ENCODE measurements around the gene STK33. TPM values are rescaled to one million over a fixed set of nuclear protein-coding genes. Genes with fewer than 3 reads are reported as not detected.

Gene STK33
- total RNA-seq, 1 experiment from 2014 or later = 1.8 TPM

DNA sequence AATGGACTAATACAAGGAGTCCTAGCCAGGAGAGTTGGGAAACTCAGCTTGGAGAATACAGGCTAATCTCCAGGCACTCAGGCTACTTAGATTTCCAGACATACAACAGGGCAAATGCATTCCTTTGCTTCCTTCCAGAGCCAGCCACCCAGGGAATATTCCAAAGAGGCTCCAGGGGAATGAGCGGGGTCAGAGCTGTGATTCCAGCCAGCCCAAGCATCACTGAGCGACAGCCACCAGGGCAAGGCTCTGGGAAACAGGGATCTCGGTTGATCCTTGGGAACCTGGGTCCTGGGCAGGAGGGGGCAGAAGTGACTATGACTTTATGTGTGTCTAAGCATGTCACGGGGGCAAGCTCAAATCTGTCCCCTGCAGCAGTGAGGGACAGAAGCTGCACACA, 218.1 kb downstream of the STK33 start:
- H3K9me3 ChIP-seq = no peaks in the 10 kb centered on the region
- no peak overlapping the region for H3K4me3 ChIP-seq
- H3K27me3 ChIP-seq = no peaks in the 10 kb centered on the region
- H3K36me3 ChIP-seq = no peaks in the 10 kb centered on the region
- no peak for DNase-seq

- H3K27me3 ChIP-seq = no peaks in the 10 kb centered on the region
- H3K9me3 ChIP-seq = no peaks in the 10 kb centered on the region
- H3K36me3 ChIP-seq = no peaks in the 10 kb centered on the region
- DNase-seq = no peak
- H3K4me3 ChIP-seq = no peak overlapping the region
These were observed 218.6 kb downstream of the STK33 start for GRCh38 chr11:8375460-8375859.

- Histone ChIP-seq H3K27me3 (no peaks in the 10 kb centered on the region), H3K4me3 (no peak overlapping the region), H3K9me3 (no peaks in the 10 kb centered on the region), H3K36me3 (no peaks in the 10 kb centered on the region)
- DNase-seq = no peak
These were observed 219.3 kb downstream of the STK33 start for GRCh38 chr11:8374716-8375115.

DNA sequence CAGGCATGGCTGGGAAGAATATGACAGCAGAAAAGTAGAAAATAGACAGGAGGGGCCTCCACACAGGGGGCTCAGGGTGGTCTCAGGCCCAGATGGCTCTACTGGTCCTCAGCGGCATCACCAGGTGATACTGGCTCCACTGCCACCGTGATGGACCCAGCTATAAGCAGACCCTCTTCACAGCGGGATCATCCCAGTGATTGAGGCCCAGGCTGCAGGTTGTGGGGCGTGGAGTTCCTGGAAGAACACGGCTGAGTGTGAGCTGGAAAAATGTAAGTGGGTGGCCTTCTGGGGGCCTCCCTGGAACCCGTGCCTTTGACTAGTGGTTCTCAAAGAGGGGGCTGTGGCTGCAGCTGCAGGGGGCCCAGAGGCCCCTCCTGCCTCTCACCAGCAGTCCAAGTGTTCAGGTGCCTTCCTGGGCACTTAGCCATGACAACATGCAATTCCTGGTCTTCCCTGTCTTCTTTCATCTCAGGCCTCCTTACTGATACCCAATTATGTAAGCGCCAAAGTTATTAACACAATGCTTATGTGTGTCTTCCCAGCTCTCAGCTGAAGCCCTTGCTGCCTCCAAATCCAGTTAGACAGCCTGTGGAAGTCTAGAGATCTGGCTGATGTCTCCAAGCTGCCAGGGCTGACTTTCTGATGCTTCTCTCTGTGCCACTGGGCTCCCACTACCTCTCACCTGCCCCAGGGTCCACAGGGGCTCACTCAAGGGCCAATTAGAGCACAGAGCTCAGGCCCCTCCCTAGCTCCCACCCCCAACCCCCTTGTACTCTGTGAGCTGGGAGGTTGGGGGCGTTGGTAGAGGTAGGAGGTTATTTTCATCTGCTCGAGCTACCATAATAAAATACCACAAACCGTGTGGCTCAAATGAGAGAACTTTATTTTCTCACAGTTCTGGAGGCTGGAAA, 220.3 kb downstream of the STK33 start:
- DNase-seq = no peak
- H3K4me3 ChIP-seq = no peak overlapping the region
- no peaks in the 10 kb centered on the region for H3K9me3 ChIP-seq
- no peaks in the 10 kb centered on the region for H3K36me3 ChIP-seq
- no peaks in the 10 kb centered on the region for H3K27me3 ChIP-seq

DNA sequence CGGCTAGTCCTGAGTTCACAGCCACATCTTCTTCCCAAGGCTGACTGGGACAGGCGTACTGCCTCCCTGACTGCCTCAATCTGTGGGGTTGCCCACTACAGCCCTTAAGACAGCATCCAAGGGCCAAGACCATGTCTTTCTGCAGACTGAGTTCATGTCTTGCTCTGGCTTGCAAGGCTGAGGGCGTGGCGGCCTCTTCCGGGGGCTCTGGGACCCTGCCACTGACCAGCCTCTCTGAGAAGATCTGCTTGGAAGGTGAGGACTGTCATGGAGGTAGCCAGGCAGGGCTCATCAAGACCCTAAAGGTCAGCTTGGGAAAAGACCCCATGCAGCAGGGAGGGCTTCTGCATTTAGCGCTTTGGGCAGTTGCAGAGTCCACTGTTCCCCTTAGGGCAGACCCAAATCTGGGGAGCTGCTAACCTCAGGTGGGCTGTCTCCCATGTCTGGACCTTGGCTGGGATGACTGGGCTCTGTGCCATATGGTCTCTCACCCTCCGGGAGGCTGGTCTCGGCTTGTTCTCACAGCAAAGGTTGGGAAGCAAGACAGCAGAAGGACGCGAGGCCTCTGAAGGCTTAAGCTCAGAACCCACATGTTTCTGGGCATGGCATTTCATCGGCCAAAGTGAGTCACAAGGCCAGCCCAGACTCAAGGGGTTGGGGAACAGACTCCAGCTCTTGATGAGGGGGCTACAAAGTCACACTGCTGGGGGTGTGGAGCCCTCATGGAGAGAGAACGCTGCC, 221.2 kb downstream of the STK33 start:
- no peak overlapping the region for H3K4me3 ChIP-seq
- H3K36me3 ChIP-seq = no peaks in the 10 kb centered on the region
- no peak for DNase-seq
- H3K9me3 ChIP-seq = no peaks in the 10 kb centered on the region
- no peaks in the 10 kb centered on the region for H3K27me3 ChIP-seq

DNA sequence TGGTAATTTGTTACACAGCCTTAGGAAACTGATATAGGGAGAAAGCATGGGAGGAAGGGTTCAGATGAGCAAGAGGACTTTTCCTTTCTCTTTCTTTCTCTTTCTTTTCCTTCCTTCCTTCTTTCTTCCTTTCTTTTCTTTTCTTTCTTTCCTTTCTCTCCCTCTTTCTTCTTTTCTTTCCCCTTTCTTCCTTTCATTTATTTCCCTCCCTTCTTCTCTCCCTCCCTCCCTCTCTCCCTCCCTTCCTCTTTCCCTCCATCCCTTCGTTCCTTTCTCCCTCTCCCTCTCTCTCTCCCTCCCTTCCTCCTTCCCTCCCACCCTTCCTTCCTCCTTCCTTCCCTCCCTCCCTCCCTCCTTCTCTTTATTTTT, 222.5 kb downstream of the STK33 start:
- Histone ChIP-seq H3K27me3 (no peaks in the 10 kb centered on the region), H3K9me3 (no peaks in the 10 kb centered on the region), H3K4me3 (no peak overlapping the region), H3K36me3 (no peaks in the 10 kb centered on the region)
- no peak for DNase-seq

GRCh38 chr11:8370812-8371515, 223.1 kb downstream of the STK33 start:
- H3K4me3 ChIP-seq = no peak overlapping the region
- no peaks in the 10 kb centered on the region for H3K27me3 ChIP-seq
- no peaks in the 10 kb centered on the region for H3K36me3 ChIP-seq
- no peak for DNase-seq
- no peaks in the 10 kb centered on the region for H3K9me3 ChIP-seq

DNA sequence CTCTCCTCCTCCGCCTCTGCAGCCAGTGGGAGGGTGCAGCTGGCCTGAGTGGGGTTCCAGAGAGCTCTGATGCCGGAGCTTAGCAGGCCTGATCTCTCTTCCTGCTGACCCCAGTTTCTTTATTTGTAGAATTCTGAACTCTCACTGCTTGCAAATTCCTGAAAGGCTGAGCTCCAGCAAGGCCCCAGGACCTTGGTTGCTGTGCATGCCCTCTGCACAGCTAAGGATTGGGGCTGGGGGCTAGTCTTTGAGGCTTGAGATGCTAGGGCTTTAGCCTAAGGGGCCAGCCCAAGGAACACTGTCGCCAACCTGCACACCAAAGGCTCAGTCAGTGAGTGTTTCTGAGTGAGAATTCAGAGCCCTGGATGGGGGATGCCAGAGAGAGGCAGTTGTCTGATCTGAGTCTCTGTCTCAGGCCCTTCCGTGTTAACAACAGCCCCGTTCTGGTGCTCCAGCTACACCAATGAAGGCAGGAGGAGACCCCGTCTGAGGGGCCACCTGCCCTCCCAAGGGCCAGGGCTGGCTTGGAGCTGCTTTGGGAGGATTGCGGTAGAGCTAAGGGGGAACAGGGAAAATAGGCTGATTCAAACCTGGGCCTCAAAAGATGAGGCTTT, 224.3 kb downstream of the STK33 start:
- Histone ChIP-seq H3K4me3 (no peak overlapping the region), H3K27me3 (no peaks in the 10 kb centered on the region), H3K36me3 (no peaks in the 10 kb centered on the region), H3K9me3 (no peaks in the 10 kb centered on the region)
- no peak for DNase-seq

- Histone ChIP-seq H3K4me3 (no peak overlapping the region), H3K27me3 (no peaks in the 10 kb centered on the region), H3K36me3 (no peaks in the 10 kb centered on the region), H3K9me3 (no peaks in the 10 kb centered on the region)
- no peak for DNase-seq
These were observed 225.3 kb downstream of the STK33 start for GRCh38 chr11:8368772-8369171.

DNA sequence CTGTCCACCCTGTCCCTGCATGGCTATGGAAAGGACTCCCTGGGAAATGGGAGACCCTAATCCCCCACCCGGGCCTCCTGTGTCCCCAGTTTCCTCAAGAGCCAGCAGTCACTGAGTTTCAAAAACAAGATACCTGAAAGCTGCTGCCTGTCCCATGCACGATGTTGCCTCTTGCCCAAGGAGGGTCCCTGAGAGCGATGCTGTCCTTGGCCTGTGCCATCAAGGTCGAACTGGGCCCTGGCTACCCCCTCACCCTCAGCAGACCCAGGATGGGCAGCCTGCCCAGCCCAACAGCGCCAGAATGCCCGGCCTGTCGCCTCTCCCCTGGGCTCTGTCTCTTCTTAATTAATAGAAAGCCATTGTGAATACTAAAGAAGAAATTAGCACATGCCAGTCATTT, 225.8 kb downstream of the STK33 start:
- Histone ChIP-seq H3K27me3 (no peaks in the 10 kb centered on the region), H3K9me3 (no peaks in the 10 kb centered on the region), H3K4me3 (no peak overlapping the region), H3K36me3 (no peaks in the 10 kb centered on the region)
- no peak for DNase-seq

DNA sequence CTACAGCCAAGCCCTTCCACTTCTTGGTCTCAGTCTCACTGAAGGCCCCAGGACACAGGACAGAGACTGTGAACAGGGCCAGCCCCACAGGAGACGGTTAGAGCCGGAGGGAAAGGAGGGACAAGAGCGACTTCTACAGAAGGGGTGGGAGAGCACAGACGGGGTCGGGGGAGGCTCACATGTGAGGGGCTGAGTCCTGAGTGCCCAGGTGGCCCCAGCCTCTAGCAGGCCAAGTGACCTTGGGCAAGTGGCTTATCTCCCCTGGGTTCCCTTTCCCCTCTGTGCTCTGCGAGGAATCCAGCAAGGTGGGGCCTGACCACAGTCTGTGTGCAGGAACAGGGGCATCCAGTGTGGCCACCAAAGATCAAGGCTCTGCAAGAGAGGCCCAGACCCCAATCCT, 227.7 kb downstream of the STK33 start:
- no peaks in the 10 kb centered on the region for H3K36me3 ChIP-seq
- H3K9me3 ChIP-seq = no peaks in the 10 kb centered on the region
- H3K4me3 ChIP-seq = no peak overlapping the region
- no peaks in the 10 kb centered on the region for H3K27me3 ChIP-seq
- DNase-seq = no peak

- DNase-seq = no peak
- Histone ChIP-seq H3K9me3 (no peaks in the 10 kb centered on the region), H3K27me3 (no peaks in the 10 kb centered on the region), H3K36me3 (no peaks in the 10 kb centered on the region), H3K4me3 (no peak overlapping the region)
These were observed 228.6 kb downstream of the STK33 start for GRCh38 chr11:8365216-8365941.

DNA sequence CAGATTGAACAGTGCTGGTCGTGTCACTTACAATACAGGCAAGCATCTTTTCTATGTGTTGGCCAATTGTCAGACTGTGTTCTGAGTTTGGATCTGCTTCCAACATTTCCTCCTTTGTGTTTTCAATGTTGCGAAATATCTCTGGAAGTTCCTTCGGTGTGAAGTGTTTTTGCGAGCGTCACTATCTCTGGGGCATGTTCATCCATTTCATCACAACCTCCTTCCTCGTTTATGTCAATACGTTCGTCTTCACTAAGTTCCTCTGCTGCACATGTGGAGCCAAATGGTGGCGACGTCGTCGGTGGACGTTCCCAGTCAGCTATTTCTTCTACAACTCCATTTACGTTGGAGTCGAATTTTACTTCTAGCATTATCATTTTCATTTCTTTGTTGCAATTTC, 230.1 kb downstream of the STK33 start:
- Histone ChIP-seq H3K9me3 (no peaks in the 10 kb centered on the region), H3K4me3 (no peak overlapping the region), H3K36me3 (no peaks in the 10 kb centered on the region), H3K27me3 (no peaks in the 10 kb centered on the region)
- no peak for DNase-seq

- Histone ChIP-seq H3K36me3 (no peaks in the 10 kb centered on the region), H3K4me3 (no peak overlapping the region), H3K9me3 (no peaks in the 10 kb centered on the region), H3K27me3 (no peaks in the 10 kb centered on the region)
- DNase-seq = no peak
These were observed 231.1 kb downstream of the STK33 start for GRCh38 chr11:8362899-8363298.

- H3K36me3 ChIP-seq = no peaks in the 10 kb centered on the region
- no peaks in the 10 kb centered on the region for H3K27me3 ChIP-seq
- H3K4me3 ChIP-seq = no peak overlapping the region
- DNase-seq = no peak
- H3K9me3 ChIP-seq = no peaks in the 10 kb centered on the region
These were observed 231.5 kb downstream of the STK33 start for GRCh38 chr11:8362491-8362890.

- H3K27me3 ChIP-seq = no peaks in the 10 kb centered on the region
- DNase-seq = no peak
- no peak overlapping the region for H3K4me3 ChIP-seq
- no peaks in the 10 kb centered on the region for H3K9me3 ChIP-seq
- H3K36me3 ChIP-seq = no peaks in the 10 kb centered on the region
These were observed 232.3 kb downstream of the STK33 start for GRCh38 chr11:8361664-8362210.

All from MG63 (cell line).